Lower lobe of right lung (tissue), 2 donors: Measurements from ENCODE around the gene TMEM272. TPM values are rescaled to one million over a fixed set of nuclear protein-coding genes. Genes with fewer than 3 reads are reported as not detected.
A peak's percentile ranks its signal among the peaks of the same experiment; 100 is the strongest.

ENCODE experiments used
- ATAC-seq, 2 donors: fragments of 200-7000 bp; cut with Tn5 transposase; one replicate each; pipeline ENCODE4 v1.9.1; 2020 to 2022; ENCODE audit warnings: mild to moderate bottlenecking in 2 of 2, moderate library complexity in 2 of 2
- DNase-seq: peaks from one replicate; pipeline ENCODE4 v3.0.0-alpha.2; 2020
- H3K27ac ChIP-seq: fragments of 200-600 bp; one replicate; pipeline ENCODE4 v1.8.0; 2022
- H3K27me3 ChIP-seq: fragments of 200-600 bp; one replicate; pipeline ENCODE4 v1.8.0; 2022; ENCODE audit warnings: low read depth
- H3K36me3 ChIP-seq: fragments of 200-600 bp; one replicate; pipeline ENCODE4 v1.8.0; 2022; ENCODE audit warnings: mild to moderate bottlenecking
- H3K4me1 ChIP-seq: fragments of 200-600 bp; one replicate; pipeline ENCODE4 v1.8.0; 2022
- H3K4me3 ChIP-seq: fragments of 200-600 bp; one replicate; pipeline ENCODE4 v1.8.0; 2022; ENCODE audit warnings: mild to moderate bottlenecking
- H3K9me3 ChIP-seq: fragments of 200-600 bp; one replicate; pipeline ENCODE4 v1.8.0; 2022
- intact Hi-C: fragments of 100-400 bp; cut with DNase I; formaldehyde crosslinking; loops from one replicate; pipeline ENCODE4 v1.11.0; 2022
- total RNA-seq: library from RNA; stranded (reverse); fragmentation: NEBNext Ultra II Directional; extraction: Animal tissue kit (Norgen Biotek cat#: 25700); gene quantifications from one replicate; pipeline ENCODE4 v1.2.1, GENCODE V29; 2021
- TF ChIP-seq, protein P1 (sequence below): fragments of 200-600 bp; IDR thresholded peaks from one replicate; pipeline ENCODE4 v1.8.0; 2022; ENCODE audit warnings: antibody characterized with exemption, mild to moderate bottlenecking
- donor health status: DM: no; HTN: yes; CAD: no; lungs with severe emphysema.

Gene TMEM272
- total RNA-seq, 1 donor from 2014 or later: 0.09 TPM

DNA sequence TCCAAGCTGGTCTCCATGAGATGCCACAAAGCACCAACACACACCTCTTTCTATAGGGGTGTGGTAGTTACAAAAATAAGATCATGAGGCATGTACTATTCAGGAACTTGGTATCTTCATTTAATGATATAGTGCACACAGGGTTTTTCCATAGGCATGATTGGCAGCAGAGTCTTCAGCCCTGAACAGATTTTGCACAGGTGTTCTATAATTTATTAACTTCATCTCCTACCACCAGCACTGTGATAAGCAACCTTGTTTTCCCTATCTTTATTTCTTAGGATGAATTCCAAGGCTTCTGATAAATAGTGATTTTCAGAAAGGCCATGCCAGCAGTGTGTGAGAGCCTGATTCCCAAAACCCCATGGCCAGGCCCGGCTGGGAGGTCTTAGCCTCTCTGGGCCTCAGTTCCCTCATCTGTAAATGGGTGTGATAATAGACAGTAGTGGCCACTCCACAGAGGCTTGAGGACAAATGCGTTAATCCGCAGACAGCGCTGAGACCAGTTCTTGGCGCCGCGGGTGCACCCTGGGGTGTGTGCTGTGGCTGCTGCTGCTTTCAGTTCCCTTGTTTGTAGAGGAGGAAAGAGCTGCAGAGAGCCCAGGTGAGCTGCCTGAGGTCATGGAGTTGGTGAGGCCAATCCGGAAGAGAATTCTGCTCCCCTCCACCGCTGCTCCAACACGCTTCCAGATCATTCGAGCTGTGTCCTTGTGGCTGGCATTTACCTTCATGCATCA, 74.1 kb downstream of the TMEM272 start:
- no peaks in the 10 kb centered on the region for H3K27me3 ChIP-seq
- ATAC-seq (peak; percentile 28 to 64), DNase-seq (no peak)
- peak overlapping the region; percentile 71 for H3K27ac ChIP-seq
- intact Hi-C loops: no loop called here
- H3K9me3 ChIP-seq: no peaks in the 10 kb centered on the region
- H3K36me3 ChIP-seq: peaks cover 32% of the 10 kb centered on the region
- TF ChIP-seq, protein P1, sequence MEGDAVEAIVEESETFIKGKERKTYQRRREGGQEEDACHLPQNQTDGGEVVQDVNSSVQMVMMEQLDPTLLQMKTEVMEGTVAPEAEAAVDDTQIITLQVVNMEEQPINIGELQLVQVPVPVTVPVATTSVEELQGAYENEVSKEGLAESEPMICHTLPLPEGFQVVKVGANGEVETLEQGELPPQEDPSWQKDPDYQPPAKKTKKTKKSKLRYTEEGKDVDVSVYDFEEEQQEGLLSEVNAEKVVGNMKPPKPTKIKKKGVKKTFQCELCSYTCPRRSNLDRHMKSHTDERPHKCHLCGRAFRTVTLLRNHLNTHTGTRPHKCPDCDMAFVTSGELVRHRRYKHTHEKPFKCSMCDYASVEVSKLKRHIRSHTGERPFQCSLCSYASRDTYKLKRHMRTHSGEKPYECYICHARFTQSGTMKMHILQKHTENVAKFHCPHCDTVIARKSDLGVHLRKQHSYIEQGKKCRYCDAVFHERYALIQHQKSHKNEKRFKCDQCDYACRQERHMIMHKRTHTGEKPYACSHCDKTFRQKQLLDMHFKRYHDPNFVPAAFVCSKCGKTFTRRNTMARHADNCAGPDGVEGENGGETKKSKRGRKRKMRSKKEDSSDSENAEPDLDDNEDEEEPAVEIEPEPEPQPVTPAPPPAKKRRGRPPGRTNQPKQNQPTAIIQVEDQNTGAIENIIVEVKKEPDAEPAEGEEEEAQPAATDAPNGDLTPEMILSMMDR: no peak
- no peak overlapping the region for H3K4me3 ChIP-seq
- H3K4me1 ChIP-seq: peaks cover 18% of the 10 kb centered on the region

DNA sequence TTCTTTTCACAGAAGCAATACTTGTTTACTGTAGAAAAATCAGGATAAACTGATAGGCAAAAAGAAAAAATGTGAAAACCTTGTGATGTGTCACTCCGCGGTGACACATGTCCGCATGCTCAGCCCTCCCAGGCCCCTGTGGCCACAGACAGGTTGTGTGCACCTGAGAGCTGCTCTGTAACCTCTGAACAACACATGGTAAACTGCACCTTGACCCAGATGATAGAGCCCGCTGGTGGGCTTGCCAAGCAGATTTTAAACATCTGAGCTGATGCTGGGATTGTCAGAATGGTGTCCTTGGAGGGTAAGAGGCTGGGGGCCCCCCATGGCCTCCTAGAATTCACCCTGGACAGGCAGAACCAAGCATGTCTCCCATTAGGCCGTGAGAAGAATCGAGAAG, 74.8 kb downstream of the TMEM272 start:
- Histone ChIP-seq H3K9me3 (no peaks in the 10 kb centered on the region), H3K36me3 (peaks cover 32% of the 10 kb centered on the region), H3K27me3 (no peaks in the 10 kb centered on the region), H3K4me3 (no peak overlapping the region), H3K27ac (peak overlapping the region; percentile 71), H3K4me1 (peaks cover 20% of the 10 kb centered on the region)
- TF ChIP-seq, protein P1: no peak
- intact Hi-C loops: no loop called here
- ATAC-seq: no peak
- no peak for DNase-seq

DNA sequence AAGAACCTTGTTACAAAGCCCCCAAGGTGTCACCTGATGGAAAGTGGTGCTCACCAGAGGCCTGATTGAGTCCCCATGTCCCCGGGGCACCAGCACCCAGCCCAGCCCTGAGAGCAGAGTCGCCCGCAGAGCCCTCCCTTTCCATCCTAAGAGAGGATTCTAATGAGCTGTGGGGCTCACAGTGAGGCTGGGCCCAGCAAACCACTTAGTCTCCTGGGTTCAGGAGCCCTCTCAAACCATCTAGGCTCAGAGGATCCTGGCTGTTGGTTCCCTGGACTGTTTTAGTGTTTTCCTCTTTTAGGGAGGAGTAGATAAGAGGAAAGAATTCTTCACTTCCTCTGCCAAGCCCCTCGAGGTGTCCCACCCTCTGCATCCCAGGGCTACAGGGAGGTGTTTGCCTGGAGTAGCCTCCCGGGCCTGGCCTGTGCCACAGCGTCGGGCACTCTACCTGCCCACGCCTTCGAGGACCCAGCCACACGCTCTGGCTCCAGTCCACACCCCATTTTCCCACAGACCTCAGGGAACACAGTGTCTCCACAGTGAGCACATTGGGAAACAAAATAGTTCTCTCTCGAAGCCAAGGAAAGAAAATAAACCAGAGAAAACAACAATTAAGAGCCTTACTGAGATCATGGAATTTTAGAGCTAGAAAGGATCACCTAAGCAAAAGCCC, 75.4 kb downstream of the TMEM272 start:
- Histone ChIP-seq H3K4me3 (no peak overlapping the region), H3K9me3 (no peaks in the 10 kb centered on the region), H3K36me3 (peaks cover 32% of the 10 kb centered on the region), H3K27ac (peak overlapping the region; percentile 71), H3K4me1 (peaks cover 25% of the 10 kb centered on the region), H3K27me3 (no peaks in the 10 kb centered on the region)
- intact Hi-C loops: no loop called here
- TF ChIP-seq, protein P1: no peak
- DNase-seq: no peak
- ATAC-seq: peak; percentile 84 to 87

DNA sequence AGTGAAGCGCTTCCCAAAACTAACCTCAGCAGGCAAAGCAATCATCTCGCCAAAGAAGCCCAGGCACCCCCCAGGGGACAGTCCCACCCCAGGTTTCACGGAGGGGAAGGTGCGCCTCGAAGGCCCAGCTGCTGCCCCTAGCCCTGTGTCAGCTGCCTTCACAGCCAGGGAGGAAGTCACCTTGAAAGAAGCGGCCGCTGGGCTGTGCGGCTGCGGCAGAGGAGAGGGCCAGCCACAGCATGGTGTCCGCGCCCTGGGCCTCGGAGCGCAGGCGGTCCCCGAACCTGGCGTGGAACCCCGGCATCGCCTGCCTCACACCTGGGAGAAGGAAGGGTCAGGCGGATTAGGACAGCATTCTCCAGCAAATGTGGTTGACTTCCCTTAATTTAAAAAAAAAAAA, 76.0 kb downstream of the TMEM272 start:
- H3K27ac ChIP-seq: peak overlapping the region; percentile 71
- H3K36me3 ChIP-seq: peaks cover 32% of the 10 kb centered on the region
- TF ChIP-seq, protein P1: no peak
- ATAC-seq: no peak
- no peaks in the 10 kb centered on the region for H3K27me3 ChIP-seq
- no peak for DNase-seq
- intact Hi-C loops: no loop called here
- no peaks in the 10 kb centered on the region for H3K9me3 ChIP-seq
- H3K4me3 ChIP-seq: no peak overlapping the region
- peaks cover 31% of the 10 kb centered on the region for H3K4me1 ChIP-seq

DNA sequence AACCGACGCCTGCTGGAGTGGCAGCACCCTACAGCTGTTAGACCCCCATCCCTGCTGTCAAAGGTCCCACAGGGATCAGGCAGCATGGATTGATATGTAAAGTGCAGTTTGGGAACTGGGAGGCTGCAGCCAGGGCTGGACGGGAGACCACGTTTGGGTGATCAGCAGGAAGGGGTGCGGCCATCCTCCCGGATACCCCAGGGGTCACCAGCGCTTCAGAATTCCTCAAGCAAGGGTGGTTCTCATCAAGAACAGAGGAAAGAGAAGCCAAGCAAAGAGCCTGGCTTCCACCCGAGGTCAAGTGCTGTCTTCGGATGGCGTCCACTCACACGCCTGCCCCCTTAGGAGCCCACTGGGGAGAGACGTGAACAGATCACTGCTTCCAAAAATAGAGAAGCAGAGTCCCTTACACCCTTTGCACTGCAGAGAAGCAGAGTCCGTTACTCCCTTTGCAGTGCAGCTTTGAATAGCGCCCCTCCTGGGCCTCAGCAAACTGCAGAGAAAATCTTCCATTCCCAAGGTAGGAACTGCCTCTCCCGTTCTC, 76.5 kb downstream of the TMEM272 start:
- TF ChIP-seq, protein P1: no peak
- Histone ChIP-seq H3K36me3 (peaks cover 32% of the 10 kb centered on the region), H3K4me3 (no peak overlapping the region), H3K27me3 (no peaks in the 10 kb centered on the region), H3K9me3 (no peaks in the 10 kb centered on the region), H3K27ac (peak overlapping the region; percentile 71), H3K4me1 (peaks cover 33% of the 10 kb centered on the region)
- intact Hi-C loops: no loop called here
- DNase-seq (no peak), ATAC-seq (no peak)
